Astrocyte (in vitro differentiated cells and primary cell): ENCODE data around the gene ACSL6. TPM values are rescaled to one million over a fixed set of nuclear protein-coding genes. Genes with fewer than 3 reads are reported as not detected.

ENCODE experiments used
- DNase-seq: peaks from one replicate; pipeline ENCODE4 v3.0.0-alpha.2; 2010; ENCODE audit warnings: low read depth
- FAIRE-seq: peaks from 2 replicates; lab custom pipeline; 2011; peaks lifted over from hg19 to GRCh38; lab: Jason Lieb, UNC
- H2AFZ ChIP-seq: 2 replicates; pipeline ENCODE4 v1.6.0; 2012; ENCODE audit warnings: low read depth, low read length, inconsistent platforms
- H3K27ac ChIP-seq: 2 replicates; pipeline ENCODE4 v1.5.1; 2011; ENCODE audit warnings: low read depth, low read length, inconsistent platforms
- H3K27me3 ChIP-seq: 2 replicates; pipeline ENCODE4 v1.6.0; 2011; ENCODE audit warnings: low read length, inconsistent platforms; ENCODE audit not compliant: insufficient read depth
- H3K36me3 ChIP-seq: 2 replicates; pipeline ENCODE4 v1.5.1; 2011; ENCODE audit warnings: low read length, inconsistent platforms; ENCODE audit not compliant: insufficient read depth
- H3K4me1 ChIP-seq: 2 replicates; pipeline ENCODE4 v1.5.1; 2011; ENCODE audit warnings: low read length, inconsistent platforms; ENCODE audit not compliant: insufficient read depth
- H3K4me2 ChIP-seq: 2 replicates; pipeline ENCODE4 v1.6.0; 2012; ENCODE audit warnings: low read length, inconsistent platforms
- H3K4me3 ChIP-seq: 2 replicates; pipeline ENCODE4 v1.5.1; 2011; ENCODE audit warnings: low read depth, mild to moderate bottlenecking, low read length, inconsistent platforms; ENCODE audit not compliant: insufficient read depth
- H3K79me2 ChIP-seq: 2 replicates; pipeline ENCODE4 v1.6.0; 2012; ENCODE audit warnings: mild to moderate bottlenecking, low read length, inconsistent platforms; ENCODE audit not compliant: insufficient read depth
- H3K9ac ChIP-seq: 2 replicates; pipeline ENCODE4 v1.6.0; 2012; ENCODE audit warnings: mild to moderate bottlenecking, low read length, inconsistent platforms
- H3K9me3 ChIP-seq: 2 replicates; pipeline ENCODE4 v1.5.1; 2012; ENCODE audit warnings: low read depth, mild to moderate bottlenecking, low read length, inconsistent platforms; ENCODE audit not compliant: insufficient read depth
- H4K20me1 ChIP-seq: 2 replicates; pipeline ENCODE4 v1.6.0; 2012; ENCODE audit warnings: low read length, inconsistent platforms; ENCODE audit not compliant: insufficient read depth
- H3K27ac Mint-ChIP-seq: one replicate; pipeline ENCODE4 v1.8.0; 2021; ENCODE audit warnings: mild to moderate bottlenecking, mixed read lengths; ENCODE audit not compliant: unreplicated experiment
- H3K27me3 Mint-ChIP-seq: one replicate; pipeline ENCODE4 v1.8.0; 2021; ENCODE audit warnings: low read depth, mixed read lengths; ENCODE audit not compliant: unreplicated experiment
- H3K36me3 Mint-ChIP-seq: one replicate; pipeline ENCODE4 v1.8.0; 2021; ENCODE audit warnings: low read depth, mixed read lengths; ENCODE audit not compliant: unreplicated experiment
- H3K4me1 Mint-ChIP-seq: one replicate; pipeline ENCODE4 v1.8.0; 2021; ENCODE audit warnings: low read depth, mixed read lengths; ENCODE audit not compliant: unreplicated experiment
- H3K4me3 Mint-ChIP-seq: one replicate; pipeline ENCODE4 v1.8.0; 2021; ENCODE audit warnings: mild to moderate bottlenecking, moderate library complexity, mixed read lengths; ENCODE audit not compliant: unreplicated experiment
- H3K9me3 Mint-ChIP-seq: one replicate; pipeline ENCODE4 v1.8.0; 2021; ENCODE audit warnings: mild to moderate bottlenecking, mixed read lengths; ENCODE audit not compliant: unreplicated experiment
- CTCF ChIP-seq: IDR thresholded peaks from 2 replicates; pipeline ENCODE4 v1.5.1; 2011; ENCODE audit warnings: low read depth, mild to moderate bottlenecking, inconsistent platforms, low read length, moderate library complexity; ENCODE audit not compliant: insufficient read depth
- EZH2 ChIP-seq: IDR thresholded peaks from 2 replicates; pipeline ENCODE4 v1.6.1; 2012; ENCODE audit warnings: mild to moderate bottlenecking, low read length, inconsistent platforms; ENCODE audit not compliant: insufficient read depth
- total RNA-seq: library from RNA; stranded (reverse); gene quantifications from 2 replicates; pipeline ENCODE4 v1.2.1, GENCODE V29; 2021

ACSL6 gene
- total RNA-seq, 1 donor from 2014 or later: 0.07 TPM

GRCh38 chr5:132017738-132018625, 6.5 kb upstream of the ACSL6 start:
- Histone ChIP-seq H4K20me1 (no peaks in the 10 kb centered on the region), H3K4me3 (no peak overlapping the region), H2AFZ (no peak overlapping the region), H3K4me1 (no peaks in the 10 kb centered on the region), H3K79me2 (no peaks in the 10 kb centered on the region), H3K9me3 (no peaks in the 10 kb centered on the region), H3K4me2 (no peak overlapping the region), H3K27me3 (peaks cover 24% of the 10 kb centered on the region), H3K9ac (no peak overlapping the region), H3K27ac (no peak overlapping the region), H3K36me3 (no peaks in the 10 kb centered on the region)
- H3K27ac Mint-ChIP-seq: no peak overlapping the region
- TF ChIP-seq EZH2 (no peak), CTCF (no peak)
- H3K4me1 Mint-ChIP-seq: peaks cover 7% of the 10 kb centered on the region
- FAIRE-seq: no peak
- no peak for DNase-seq
- no peak overlapping the region for H3K4me3 Mint-ChIP-seq
- peaks cover 5% of the 10 kb centered on the region for H3K9me3 Mint-ChIP-seq
- peaks cover 39% of the 10 kb centered on the region for H3K27me3 Mint-ChIP-seq
- no peaks in the 10 kb centered on the region for H3K36me3 Mint-ChIP-seq

- H3K9me3 Mint-ChIP-seq: peaks cover 5% of the 10 kb centered on the region
- DNase-seq (no peak), FAIRE-seq (no peak)
- no peak overlapping the region for H3K27ac Mint-ChIP-seq
- Histone ChIP-seq H4K20me1 (no peaks in the 10 kb centered on the region), H3K4me2 (no peak overlapping the region), H3K9ac (no peak overlapping the region), H3K4me1 (no peaks in the 10 kb centered on the region), H3K9me3 (no peaks in the 10 kb centered on the region), H2AFZ (no peak overlapping the region), H3K27ac (no peak overlapping the region), H3K27me3 (peaks cover 25% of the 10 kb centered on the region), H3K36me3 (no peaks in the 10 kb centered on the region), H3K4me3 (no peak overlapping the region), H3K79me2 (no peaks in the 10 kb centered on the region)
- H3K4me1 Mint-ChIP-seq: peaks cover 2% of the 10 kb centered on the region
- H3K36me3 Mint-ChIP-seq: no peaks in the 10 kb centered on the region
- H3K27me3 Mint-ChIP-seq: peaks cover 43% of the 10 kb centered on the region
- TF ChIP-seq EZH2 (no peak), CTCF (no peak)
- H3K4me3 Mint-ChIP-seq: no peak overlapping the region
Measured at GRCh38 chr5:132017316-132017715, 5.9 kb upstream of the ACSL6 start.

- no peaks in the 10 kb centered on the region for H3K4me1 ChIP-seq
- FAIRE-seq: no peak
- Mint-ChIP-seq H3K4me1 (peaks cover 2% of the 10 kb centered on the region), H3K4me3 (no peak overlapping the region), H3K9me3 (peaks cover 5% of the 10 kb centered on the region), H3K36me3 (no peaks in the 10 kb centered on the region), H3K27ac (no peak overlapping the region), H3K27me3 (peaks cover 48% of the 10 kb centered on the region)
- TF ChIP-seq EZH2 (no peak), CTCF (no peak)
- H3K36me3 ChIP-seq: no peaks in the 10 kb centered on the region
- H4K20me1 ChIP-seq: no peaks in the 10 kb centered on the region
- H3K9me3 ChIP-seq: no peaks in the 10 kb centered on the region
- no peak overlapping the region for H3K4me2 ChIP-seq
- no peaks in the 10 kb centered on the region for H3K79me2 ChIP-seq
- H3K27ac ChIP-seq: no peak overlapping the region
- peaks cover 30% of the 10 kb centered on the region for H3K27me3 ChIP-seq
- DNase-seq: no peak
- H3K9ac ChIP-seq: no peak overlapping the region
- no peak overlapping the region for H3K4me3 ChIP-seq
- H2AFZ ChIP-seq: no peak overlapping the region
Measured at GRCh38 chr5:132016721-132017250, 5.3 kb upstream of the ACSL6 start.
